ENCODE measurements around the gene ADCY9. TPM values are rescaled to one million over a fixed set of nuclear protein-coding genes. Genes with fewer than 3 reads are reported as not detected.

Gene ADCY9
- total and polyA plus RNA-seq, 2 donors (not counting 1 experiment from before 2014, with no cell fraction given): 1.7 to 2.1 TPM

DNA sequence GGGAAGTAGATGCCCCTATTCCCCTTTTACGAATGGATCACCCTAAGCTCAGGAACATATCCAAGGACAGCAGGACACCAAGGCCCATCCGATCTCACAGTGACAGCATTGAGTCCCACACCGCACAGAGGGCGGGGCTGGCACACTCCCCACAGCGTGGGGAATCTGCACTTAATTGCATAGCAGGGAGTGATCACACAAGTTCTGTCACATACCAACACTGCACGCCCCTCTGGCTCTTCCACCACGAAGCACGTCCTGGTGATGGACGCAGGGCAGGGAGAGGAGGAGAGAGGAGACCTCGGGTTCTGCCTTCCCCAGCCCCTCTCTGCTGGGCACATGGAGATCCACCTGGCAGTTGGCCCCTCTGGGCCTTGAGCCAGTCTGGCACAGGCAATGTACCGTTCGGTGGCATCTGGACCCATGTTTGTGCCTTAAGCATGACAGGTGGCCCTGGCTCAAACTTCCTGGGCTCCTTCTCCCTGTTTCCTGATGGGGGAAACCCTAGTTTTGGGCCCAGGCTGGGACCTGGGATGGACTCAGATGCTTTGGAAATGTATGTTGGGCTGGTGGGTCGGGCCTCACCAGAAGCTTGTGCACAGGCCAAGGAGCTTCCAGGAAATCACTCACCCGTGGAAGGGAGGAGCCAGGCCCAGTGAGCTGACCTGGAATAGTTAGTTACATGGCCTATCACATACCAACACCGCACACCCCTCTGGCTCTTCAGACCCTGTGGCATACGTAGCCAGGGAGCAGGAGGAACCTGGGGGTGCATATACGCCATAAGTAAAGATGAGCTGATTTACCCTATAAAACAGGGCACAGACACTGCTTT, 200.6 kb downstream of the ADCY9 start:
- no peak for ATAC-seq (ENCODE audit: low read depth)

DNA sequence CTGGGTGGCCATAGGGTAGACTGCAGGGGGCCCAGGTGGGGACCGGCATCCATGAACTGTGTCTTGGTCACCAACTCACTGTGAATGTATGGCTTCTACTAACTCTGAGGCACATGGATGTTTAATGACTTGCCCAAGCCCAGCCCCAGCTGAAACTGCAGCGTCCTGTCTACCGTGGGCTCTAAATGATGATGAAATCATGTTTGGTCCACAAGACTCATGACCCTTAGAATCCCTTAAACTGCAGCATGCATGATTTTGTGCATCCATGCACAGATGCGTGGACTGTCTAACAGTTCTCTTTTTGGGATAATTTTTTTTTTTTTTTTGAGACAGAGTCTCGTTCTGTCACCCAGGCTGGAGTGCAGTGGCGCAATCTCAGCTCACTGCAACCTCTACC, 203.3 kb downstream of the ADCY9 start:
- no peaks in the 10 kb centered on the region for H4K20me1 ChIP-seq (ENCODE audit: control insufficient read depth, insufficient read depth, low read length, poor library complexity, severe bottlenecking)
- H3K4me1 Mint-ChIP-seq: no peaks in the 10 kb centered on the region
- no peak overlapping the region for H3K27ac ChIP-seq (ENCODE audit: low read length in 2 of 2)
- H3K27me3 Mint-ChIP-seq: no peaks in the 10 kb centered on the region
- ATAC-seq (ENCODE audit: low read depth): no peak
- H3K4me3 Mint-ChIP-seq: no peak overlapping the region
- peaks cover 0 to 11% (median 5%) of the 10 kb centered on the region in 3 donors for H3K9me3 ChIP-seq (ENCODE audit: control extremely low read depth in 1 of 3, control insufficient read depth in 2 of 3, insufficient read depth in 1 of 3, low read length in 2 of 3)
- no peak overlapping the region for H3K4me2 ChIP-seq (replicated peaks; ENCODE audit: low read depth, low read length, poor library complexity, severe bottlenecking)
- no peak for DNase-seq
- POLR2A ChIA-PET: no interaction called here
- no peaks in the 10 kb centered on the region for H3K4me1 ChIP-seq (ENCODE audit: control insufficient read depth in 2 of 2, insufficient read depth in 2 of 2, low read length in 2 of 2)
- TF ChIP-seq, protein P1, sequence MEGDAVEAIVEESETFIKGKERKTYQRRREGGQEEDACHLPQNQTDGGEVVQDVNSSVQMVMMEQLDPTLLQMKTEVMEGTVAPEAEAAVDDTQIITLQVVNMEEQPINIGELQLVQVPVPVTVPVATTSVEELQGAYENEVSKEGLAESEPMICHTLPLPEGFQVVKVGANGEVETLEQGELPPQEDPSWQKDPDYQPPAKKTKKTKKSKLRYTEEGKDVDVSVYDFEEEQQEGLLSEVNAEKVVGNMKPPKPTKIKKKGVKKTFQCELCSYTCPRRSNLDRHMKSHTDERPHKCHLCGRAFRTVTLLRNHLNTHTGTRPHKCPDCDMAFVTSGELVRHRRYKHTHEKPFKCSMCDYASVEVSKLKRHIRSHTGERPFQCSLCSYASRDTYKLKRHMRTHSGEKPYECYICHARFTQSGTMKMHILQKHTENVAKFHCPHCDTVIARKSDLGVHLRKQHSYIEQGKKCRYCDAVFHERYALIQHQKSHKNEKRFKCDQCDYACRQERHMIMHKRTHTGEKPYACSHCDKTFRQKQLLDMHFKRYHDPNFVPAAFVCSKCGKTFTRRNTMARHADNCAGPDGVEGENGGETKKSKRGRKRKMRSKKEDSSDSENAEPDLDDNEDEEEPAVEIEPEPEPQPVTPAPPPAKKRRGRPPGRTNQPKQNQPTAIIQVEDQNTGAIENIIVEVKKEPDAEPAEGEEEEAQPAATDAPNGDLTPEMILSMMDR (IDR thresholded peaks at IDR 0.05): no peak
- no peak for TF ChIP-seq EZH2 (IDR thresholded peaks at IDR 0.05; ENCODE audit: borderline replicate concordance, insufficient read depth, low read depth, low read length, poor library complexity, severe bottlenecking)
- CTCF ChIA-PET: no interaction called here
- no peaks in the 10 kb centered on the region for H3K9me3 Mint-ChIP-seq (ENCODE audit: insufficient read depth)
- H3K4me3 ChIP-seq (ENCODE audit: control extremely low read depth in 1 of 5, extremely low read depth in 1 of 5, insufficient read depth in 1 of 5, low read depth in 2 of 5, low read length in 4 of 5): no peak overlapping the region
- no peak overlapping the region for H3K9ac ChIP-seq (ENCODE audit: low read length)
- intact Hi-C loops (cut with micrococcal nuclease): no loop called here
- H3K79me2 ChIP-seq (ENCODE audit: control insufficient read depth, insufficient read depth, low read length): no peaks in the 10 kb centered on the region
- H2AFZ ChIP-seq (ENCODE audit: insufficient read depth, low read depth, low read length, poor library complexity, severe bottlenecking): no peak overlapping the region
- H3K27me3 ChIP-seq (replicated peaks in 1 of 4; ENCODE audit: control extremely low read depth in 1 of 4, control insufficient read depth in 3 of 4, insufficient read depth in 4 of 4, low read length in 3 of 4): no peaks in the 10 kb centered on the region
- WGBS (ENCODE audit: insufficient coverage): 93% methylated on average over 4 of the region's 6 CpGs
- no peaks in the 10 kb centered on the region for H3K36me3 ChIP-seq (replicated peaks in 1 of 2; ENCODE audit: control extremely low read depth in 1 of 2, control insufficient read depth in 1 of 2, extremely low read depth in 1 of 2, insufficient read depth in 2 of 2, low read length in 1 of 2)
- H3K27ac Mint-ChIP-seq: no peak overlapping the region

More for the DNA sequence above, 200.6 kb downstream of the ADCY9 start:
- TF ChIP-seq, protein P1 (IDR thresholded peaks at IDR 0.05): no peak
- no peak for TF ChIP-seq EZH2 (IDR thresholded peaks at IDR 0.05; ENCODE audit: borderline replicate concordance, insufficient read depth, low read depth, low read length, poor library complexity, severe bottlenecking)
- no peak overlapping the region for H3K4me2 ChIP-seq (replicated peaks; ENCODE audit: low read depth, low read length, poor library complexity, severe bottlenecking)
- no peak overlapping the region for H3K4me3 ChIP-seq (ENCODE audit: control extremely low read depth in 1 of 5, extremely low read depth in 1 of 5, insufficient read depth in 1 of 5, low read depth in 2 of 5, low read length in 4 of 5)
- H3K4me1 ChIP-seq (ENCODE audit: control insufficient read depth in 2 of 2, insufficient read depth in 2 of 2, low read length in 2 of 2): no peaks in the 10 kb centered on the region
- H3K27ac ChIP-seq (ENCODE audit: low read length in 2 of 2): no peak overlapping the region
- no peaks in the 10 kb centered on the region for H4K20me1 ChIP-seq (ENCODE audit: control insufficient read depth, insufficient read depth, low read length, poor library complexity, severe bottlenecking)
- H2AFZ ChIP-seq (ENCODE audit: insufficient read depth, low read depth, low read length, poor library complexity, severe bottlenecking): no peak overlapping the region
- 98% methylated on average over 12 of the region's 17 CpGs for WGBS (ENCODE audit: insufficient coverage)
- no peaks in the 10 kb centered on the region for H3K36me3 ChIP-seq (replicated peaks in 1 of 2; ENCODE audit: control extremely low read depth in 1 of 2, control insufficient read depth in 1 of 2, extremely low read depth in 1 of 2, insufficient read depth in 2 of 2, low read length in 1 of 2)
- Mint-ChIP-seq H3K27ac (no peak overlapping the region), H3K4me1 (no peaks in the 10 kb centered on the region), H3K9me3 (ENCODE audit: insufficient read depth) (peaks cover 7% of the 10 kb centered on the region), H3K4me3 (no peak overlapping the region), H3K27me3 (peaks cover 11% of the 10 kb centered on the region)
- DNase-seq: no peak
- ChIA-PET POLR2A (no interaction called here), CTCF (no interaction called here)
- peaks cover 0 to 27% (median 13%) of the 10 kb centered on the region in 3 donors for H3K9me3 ChIP-seq (ENCODE audit: control extremely low read depth in 1 of 3, control insufficient read depth in 2 of 3, insufficient read depth in 1 of 3, low read length in 2 of 3)
- no peaks in the 10 kb centered on the region for H3K27me3 ChIP-seq (replicated peaks in 1 of 4; ENCODE audit: control extremely low read depth in 1 of 4, control insufficient read depth in 3 of 4, insufficient read depth in 4 of 4, low read length in 3 of 4)
- H3K9ac ChIP-seq (ENCODE audit: low read length): no peak overlapping the region
- H3K79me2 ChIP-seq (ENCODE audit: control insufficient read depth, insufficient read depth, low read length): no peaks in the 10 kb centered on the region
- intact Hi-C loops (cut with micrococcal nuclease): no loop called here

Measured in B cell (primary cell).